Activated CD4-positive, alpha-beta T cell treated with anti-CD3 and anti-CD28 coated beads, Interleukin-2, amount 10 ng/mL, durations not matched to agents 24 days and 14 days (primary cell): Measurements from ENCODE around the gene GATA5. TPM values are rescaled to one million over a fixed set of nuclear protein-coding genes. Genes with fewer than 3 reads are reported as not detected.

ENCODE experiments used
- DNase-seq: peaks from one replicate; pipeline ENCODE4 v3.0.0; 2022
- H3K27ac Mint-ChIP-seq: one replicate; pipeline ENCODE4 v1.8.0; 2022; ENCODE audit warnings: mild to moderate bottlenecking, mixed read lengths
- H3K27me3 Mint-ChIP-seq: one replicate; pipeline ENCODE4 v1.8.0; 2022; ENCODE audit warnings: mixed read lengths
- H3K36me3 Mint-ChIP-seq: one replicate; pipeline ENCODE4 v1.8.0; 2022; ENCODE audit warnings: low read depth, mild to moderate bottlenecking, mixed read lengths
- H3K4me1 Mint-ChIP-seq: one replicate; pipeline ENCODE4 v1.8.0; 2021; ENCODE audit warnings: mixed read lengths
- H3K4me3 Mint-ChIP-seq: one replicate; pipeline ENCODE4 v1.8.0; 2022; ENCODE audit warnings: mild to moderate bottlenecking, moderate library complexity, mixed read lengths
- H3K9me3 Mint-ChIP-seq: one replicate; pipeline ENCODE4 v1.8.0; 2021; ENCODE audit warnings: mixed read lengths
- intact Hi-C: fragments of 100-400 bp; cut with micrococcal nuclease; formaldehyde crosslinking; loops from one replicate; pipeline ENCODE4 v1.15.1; 2023
- total RNA-seq: library from RNA; stranded (reverse); gene quantifications from 2 replicates; pipeline ENCODE4 v1.2.3, GENCODE V29; 2022

Gene GATA5
- total RNA-seq, 1 donor from 2014 or later = not detected

- peak; percentile 66 for DNase-seq
- H3K4me3 Mint-ChIP-seq = no peak overlapping the region
- H3K9me3 Mint-ChIP-seq = no peaks in the 10 kb centered on the region
- no peaks in the 10 kb centered on the region for H3K36me3 Mint-ChIP-seq
- peaks cover 12% of the 10 kb centered on the region for H3K27me3 Mint-ChIP-seq
- intact Hi-C loops = no loop called here
- H3K4me1 Mint-ChIP-seq = no peaks in the 10 kb centered on the region
- no peak overlapping the region for H3K27ac Mint-ChIP-seq
These were observed 36.3 kb upstream of the GATA5 start for GRCh38 chr20:62511915-62512610.

- DNase-seq = no peak
- intact Hi-C loops = no loop called here
- Mint-ChIP-seq H3K27me3 (peaks cover 12% of the 10 kb centered on the region), H3K27ac (no peak overlapping the region), H3K36me3 (no peaks in the 10 kb centered on the region), H3K4me1 (no peaks in the 10 kb centered on the region), H3K4me3 (no peak overlapping the region), H3K9me3 (no peaks in the 10 kb centered on the region)
These were observed 35.6 kb upstream of the GATA5 start for GRCh38 chr20:62511300-62511914.

- H3K4me1 Mint-ChIP-seq = no peaks in the 10 kb centered on the region
- intact Hi-C loops = no loop called here
- H3K9me3 Mint-ChIP-seq = peaks cover 7% of the 10 kb centered on the region
- no peak for DNase-seq
- peaks cover 12% of the 10 kb centered on the region for H3K27me3 Mint-ChIP-seq
- H3K27ac Mint-ChIP-seq = no peak overlapping the region
- H3K4me3 Mint-ChIP-seq = no peak overlapping the region
- H3K36me3 Mint-ChIP-seq = peaks cover 3% of the 10 kb centered on the region
These were observed 32.9 kb upstream of the GATA5 start for GRCh38 chr20:62508641-62509051.

- Mint-ChIP-seq H3K4me1 (peaks cover 2% of the 10 kb centered on the region), H3K36me3 (peaks cover 3% of the 10 kb centered on the region), H3K4me3 (no peak overlapping the region), H3K27ac (no peak overlapping the region), H3K27me3 (peaks cover 8% of the 10 kb centered on the region), H3K9me3 (peaks cover 7% of the 10 kb centered on the region)
- no peak for DNase-seq
- intact Hi-C loops = no loop called here
These were observed 32.3 kb upstream of the GATA5 start for GRCh38 chr20:62507991-62508640.

- Mint-ChIP-seq H3K4me1 (peaks cover 7% of the 10 kb centered on the region), H3K27me3 (peaks cover 1% of the 10 kb centered on the region), H3K27ac (no peak overlapping the region), H3K36me3 (peaks cover 3% of the 10 kb centered on the region), H3K4me3 (no peak overlapping the region), H3K9me3 (peaks cover 7% of the 10 kb centered on the region)
- DNase-seq = no peak
- intact Hi-C loops = no loop called here
These were observed 31.5 kb upstream of the GATA5 start for GRCh38 chr20:62507323-62507722.

- no peak for DNase-seq
- intact Hi-C loops = no loop called here
- Mint-ChIP-seq H3K27me3 (no peaks in the 10 kb centered on the region), H3K4me3 (no peak overlapping the region), H3K27ac (no peak overlapping the region), H3K9me3 (peaks cover 7% of the 10 kb centered on the region), H3K4me1 (peaks cover 12% of the 10 kb centered on the region), H3K36me3 (peaks cover 3% of the 10 kb centered on the region)
These were observed 31.0 kb upstream of the GATA5 start for GRCh38 chr20:62506791-62507190.

GRCh38 chr20:62506087-62506486 is 30.3 kb upstream of the GATA5 start:
- peaks cover 7% of the 10 kb centered on the region for H3K9me3 Mint-ChIP-seq
- H3K4me1 Mint-ChIP-seq = peaks cover 19% of the 10 kb centered on the region
- DNase-seq = no peak
- H3K27me3 Mint-ChIP-seq = no peaks in the 10 kb centered on the region
- H3K27ac Mint-ChIP-seq = no peak overlapping the region
- intact Hi-C loops = no loop called here
- no peak overlapping the region for H3K4me3 Mint-ChIP-seq
- H3K36me3 Mint-ChIP-seq = peaks cover 3% of the 10 kb centered on the region

- Mint-ChIP-seq H3K27ac (no peak overlapping the region), H3K4me1 (peaks cover 24% of the 10 kb centered on the region), H3K9me3 (peaks cover 7% of the 10 kb centered on the region), H3K4me3 (no peak overlapping the region), H3K36me3 (peaks cover 3% of the 10 kb centered on the region), H3K27me3 (no peaks in the 10 kb centered on the region)
- intact Hi-C loops = no loop called here
- no peak for DNase-seq
These were observed 29.7 kb upstream of the GATA5 start for GRCh38 chr20:62505337-62506045.

- no peak overlapping the region for H3K4me3 Mint-ChIP-seq
- no peaks in the 10 kb centered on the region for H3K27me3 Mint-ChIP-seq
- H3K27ac Mint-ChIP-seq = no peak overlapping the region
- H3K9me3 Mint-ChIP-seq = peaks cover 7% of the 10 kb centered on the region
- peaks cover 29% of the 10 kb centered on the region for H3K4me1 Mint-ChIP-seq
- DNase-seq = no peak
- intact Hi-C loops = loop anchor here (5.0 kb wide), 5 partner anchors 98 to 303 kb away; partner anchors contain the start of genes ADRM1 and RPS21
- peaks cover 3% of the 10 kb centered on the region for H3K36me3 Mint-ChIP-seq
These were observed 28.5 kb upstream of the GATA5 start for GRCh38 chr20:62504323-62504722.

- Mint-ChIP-seq H3K4me3 (no peak overlapping the region), H3K27ac (peak overlapping the region; percentile 42), H3K36me3 (peaks cover 3% of the 10 kb centered on the region), H3K27me3 (no peaks in the 10 kb centered on the region), H3K4me1 (peaks cover 29% of the 10 kb centered on the region), H3K9me3 (peaks cover 7% of the 10 kb centered on the region)
- intact Hi-C loops = loop anchor here (2.0 to 5.0 kb wide), 6 partner anchors 19 to 304 kb away; partner anchors contain the start of genes ADRM1 and RPS21
- no peak for DNase-seq
These were observed 27.8 kb upstream of the GATA5 start for GRCh38 chr20:62503401-62504178.

GRCh38 chr20:62502496-62503095 is 26.8 kb upstream of the GATA5 start:
- Mint-ChIP-seq H3K9me3 (peaks cover 7% of the 10 kb centered on the region), H3K4me1 (peaks cover 29% of the 10 kb centered on the region), H3K4me3 (peak overlapping the region; percentile 75), H3K36me3 (peaks cover 3% of the 10 kb centered on the region), H3K27ac (peak overlapping the region; percentile 98), H3K27me3 (no peaks in the 10 kb centered on the region)
- no peak for DNase-seq
- intact Hi-C loops = loop anchor here (2.0 to 5.0 kb wide), 6 partner anchors 20 to 305 kb away; partner anchors contain the start of genes ADRM1 and RPS21

GRCh38 chr20:62501801-62502495 is 26.2 kb upstream of the GATA5 start:
- H3K4me1 Mint-ChIP-seq = peaks cover 30% of the 10 kb centered on the region
- peaks cover 3% of the 10 kb centered on the region for H3K36me3 Mint-ChIP-seq
- peak overlapping the region; percentile 75 for H3K4me3 Mint-ChIP-seq
- H3K27me3 Mint-ChIP-seq = no peaks in the 10 kb centered on the region
- peak overlapping the region; percentile 98 for H3K27ac Mint-ChIP-seq
- peaks cover 10% of the 10 kb centered on the region for H3K9me3 Mint-ChIP-seq
- intact Hi-C loops = loop anchor here (2.0 to 5.0 kb wide), 6 partner anchors 21 to 305 kb away; partner anchors contain the start of genes ADRM1 and RPS21
- peak; percentile 92 for DNase-seq
